Astrocyte of the spinal cord (primary cell): ENCODE data around the gene NAPEPLD.
A peak's percentile ranks its signal among the peaks of the same experiment; 100 is the strongest.
"Not testable (repeated sequence)": the region's sequence is repeated elsewhere in the genome, so short reads cannot be mapped to it uniquely, and the experiment has no call there.

Experiments
- DNase-seq: peaks from one replicate; pipeline ENCODE4 v3.0.0; 2011; ENCODE audit warnings: low read depth, low spot score
- H3K4me3 ChIP-seq: 2 replicates; pipeline ENCODE4 v1.5.1; 2011; ENCODE audit warnings: low read depth, mild to moderate bottlenecking, low read length, moderate library complexity
- in situ Hi-C: cut with HindIII; loops from 2 replicates; pipeline ENCODE4 v1.10.0; 2017; ENCODE audit warnings: low sequenced_read_pairs
- TF ChIP-seq, protein P1 (sequence below): IDR thresholded peaks from 2 replicates; pipeline ENCODE4 v1.5.1; 2012; ENCODE audit warnings: low read depth, mild to moderate bottlenecking, low read length, inconsistent platforms

The NAPEPLD gene

GRCh38 chr7:103068414-103069403 lies 80.2 kb downstream of the NAPEPLD start:
- no peak for DNase-seq
- TF ChIP-seq, protein P1, sequence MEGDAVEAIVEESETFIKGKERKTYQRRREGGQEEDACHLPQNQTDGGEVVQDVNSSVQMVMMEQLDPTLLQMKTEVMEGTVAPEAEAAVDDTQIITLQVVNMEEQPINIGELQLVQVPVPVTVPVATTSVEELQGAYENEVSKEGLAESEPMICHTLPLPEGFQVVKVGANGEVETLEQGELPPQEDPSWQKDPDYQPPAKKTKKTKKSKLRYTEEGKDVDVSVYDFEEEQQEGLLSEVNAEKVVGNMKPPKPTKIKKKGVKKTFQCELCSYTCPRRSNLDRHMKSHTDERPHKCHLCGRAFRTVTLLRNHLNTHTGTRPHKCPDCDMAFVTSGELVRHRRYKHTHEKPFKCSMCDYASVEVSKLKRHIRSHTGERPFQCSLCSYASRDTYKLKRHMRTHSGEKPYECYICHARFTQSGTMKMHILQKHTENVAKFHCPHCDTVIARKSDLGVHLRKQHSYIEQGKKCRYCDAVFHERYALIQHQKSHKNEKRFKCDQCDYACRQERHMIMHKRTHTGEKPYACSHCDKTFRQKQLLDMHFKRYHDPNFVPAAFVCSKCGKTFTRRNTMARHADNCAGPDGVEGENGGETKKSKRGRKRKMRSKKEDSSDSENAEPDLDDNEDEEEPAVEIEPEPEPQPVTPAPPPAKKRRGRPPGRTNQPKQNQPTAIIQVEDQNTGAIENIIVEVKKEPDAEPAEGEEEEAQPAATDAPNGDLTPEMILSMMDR, result no peak
- H3K4me3 ChIP-seq, result no peak overlapping the region
- in situ Hi-C loops, result no loop called here

DNA sequence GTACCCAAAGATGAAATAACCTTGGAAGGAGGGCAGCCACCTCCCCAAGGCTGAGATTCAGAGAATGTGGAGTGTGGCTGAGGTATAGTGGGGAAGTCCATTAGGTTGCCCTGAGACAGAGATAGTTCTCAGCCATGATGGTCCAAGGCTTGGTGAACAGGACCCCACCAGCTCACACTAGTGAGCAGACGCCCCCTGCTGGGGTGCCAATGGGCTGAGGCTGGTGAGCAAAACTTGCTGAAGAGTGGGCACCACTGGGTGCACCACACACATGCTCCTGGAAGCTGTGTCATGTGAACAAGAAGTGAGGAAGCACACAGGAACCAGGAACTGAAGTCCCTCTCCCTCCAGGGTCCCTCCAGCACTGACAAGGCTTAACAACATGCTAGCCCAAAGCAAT lies 83.2 kb downstream of the NAPEPLD start:
- TF ChIP-seq, protein P1, result peak; percentile 61
- in situ Hi-C loops, result no loop called here
- peak; percentile 21 for DNase-seq
- no peak overlapping the region for H3K4me3 ChIP-seq

GRCh38 chr7:103063895-103064294 lies 85.0 kb downstream of the NAPEPLD start:
- in situ Hi-C loops, result no loop called here
- no peak for DNase-seq
- TF ChIP-seq, protein P1, result no peak
- H3K4me3 ChIP-seq, result no peak overlapping the region

DNA sequence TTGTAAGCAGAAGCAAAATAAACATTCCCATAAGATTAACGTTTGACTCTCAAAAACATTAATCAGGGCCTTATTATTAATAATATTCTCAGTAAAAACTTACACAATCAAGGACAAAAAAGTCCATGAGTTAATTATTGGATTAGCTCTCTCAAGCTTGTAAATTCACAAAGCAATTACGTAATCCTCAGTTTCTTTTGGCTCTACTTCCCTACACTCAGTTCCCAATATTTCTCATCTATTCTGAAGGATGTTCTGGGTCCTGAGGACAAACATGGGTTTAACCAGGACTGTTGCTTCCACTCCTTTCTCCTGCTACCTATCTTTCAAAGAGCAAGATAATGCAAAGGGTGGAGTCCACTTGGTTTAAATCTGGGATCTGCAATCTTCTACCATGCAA lies 89.4 kb downstream of the NAPEPLD start:
- TF ChIP-seq, protein P1, result no peak
- in situ Hi-C loops, result no loop called here
- no peak for DNase-seq
- H3K4me3 ChIP-seq, result no peak overlapping the region

- DNase-seq, result no peak
- in situ Hi-C loops, result no loop called here
- TF ChIP-seq, protein P1, result no peak
- no peak overlapping the region for H3K4me3 ChIP-seq
These were observed 90.8 kb downstream of the NAPEPLD start for GRCh38 chr7:103058122-103058521.

DNA sequence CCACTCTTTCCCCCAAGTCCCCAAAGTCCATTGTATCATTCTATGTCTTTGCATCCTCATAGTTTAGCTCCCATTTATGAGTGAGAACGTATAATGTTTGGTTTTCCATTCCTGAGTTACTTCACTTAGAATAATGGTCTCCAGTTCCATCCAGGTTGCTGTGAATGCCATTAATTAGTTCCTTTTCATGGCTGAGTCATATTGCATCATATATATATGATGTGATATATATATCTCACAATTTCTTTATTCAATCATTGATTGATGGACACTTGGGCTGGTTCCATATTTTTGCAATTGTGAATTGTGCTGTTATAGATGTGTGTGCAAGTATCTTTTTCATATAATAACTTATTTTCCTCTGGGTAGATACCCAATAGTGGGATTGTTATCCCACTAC lies 92.9 kb downstream of the NAPEPLD start:
- DNase-seq, in situ Hi-C loops, H3K4me3 ChIP-seq: not testable (repeated sequence)

DNA sequence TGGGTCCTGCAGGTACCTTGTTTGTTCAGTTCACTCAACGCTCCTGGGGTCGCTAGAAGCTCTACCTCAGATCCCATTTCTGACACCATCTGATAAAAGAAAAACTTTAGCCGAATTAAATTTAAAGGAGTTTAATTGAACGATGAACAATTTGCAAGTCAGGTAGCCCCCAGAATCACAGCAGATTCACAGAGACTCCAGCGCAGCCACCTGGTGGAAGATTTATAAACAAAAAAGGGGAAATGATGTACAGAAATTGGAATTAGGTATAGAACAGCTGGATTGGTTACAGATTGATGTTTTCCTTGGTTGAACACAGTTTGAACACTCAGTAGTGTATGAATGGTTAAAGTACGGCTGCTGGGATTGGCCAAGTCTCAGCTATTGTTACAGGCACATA lies 97.4 kb downstream of the NAPEPLD start:
- DNase-seq, result no peak
- H3K4me3 ChIP-seq, result no peak overlapping the region
- TF ChIP-seq, protein P1, result no peak
- in situ Hi-C loops, result no loop called here
